Stimulated activated CD4-positive, alpha-beta T cell treated with anti-CD3 and anti-CD28 coated beads, Interleukin-1b, Interleukin-23, amount 100 ng/mL, for 24 hours (primary cell): ENCODE measurements around the gene CCDC60.
A peak's percentile ranks its signal among the peaks of the same experiment; 100 is the strongest.

Experiments
- DNase-seq, 4 experiments: peaks; one replicate each; pipeline ENCODE4 v3.0.0-alpha.2; 2020; ENCODE audit warnings: low read depth in 4 of 4, low spot score in 1 of 4

The CCDC60 gene

GRCh38 chr12:119384340-119384739 is 49.8 kb downstream of the CCDC60 start:
- DNase-seq: no peak

GRCh38 chr12:119385659-119386058 is 51.1 kb downstream of the CCDC60 start:
- DNase-seq: no peak

GRCh38 chr12:119389687-119390086 is 55.2 kb downstream of the CCDC60 start:
- DNase-seq: no peak

- DNase-seq: no peak
Observed at GRCh38 chr12:119391673-119392072, 57.1 kb downstream of the CCDC60 start.

- DNase-seq: no peak
Observed at GRCh38 chr12:119393677-119394076, 59.1 kb downstream of the CCDC60 start.

GRCh38 chr12:119397540-119397939 is 63.0 kb downstream of the CCDC60 start:
- no peak for DNase-seq

- no peak for DNase-seq
Observed at GRCh38 chr12:119398190-119398589, 63.7 kb downstream of the CCDC60 start.

- DNase-seq: no peak
Observed at GRCh38 chr12:119399301-119399700, 64.8 kb downstream of the CCDC60 start.

- DNase-seq: no peak
Observed at GRCh38 chr12:119406308-119406707, 71.8 kb downstream of the CCDC60 start.

- no peak for DNase-seq
Observed at GRCh38 chr12:119406811-119407210, 72.3 kb downstream of the CCDC60 start.

GRCh38 chr12:119409043-119409442 is 74.5 kb downstream of the CCDC60 start:
- no peak for DNase-seq

GRCh38 chr12:119410396-119410795 is 75.9 kb downstream of the CCDC60 start:
- DNase-seq: no peak

GRCh38 chr12:119412306-119412705 is 77.8 kb downstream of the CCDC60 start:
- no peak for DNase-seq

- DNase-seq: peak in 2 of 4 experiments; percentile 4 to 20
Observed at GRCh38 chr12:119412811-119413794, 78.6 kb downstream of the CCDC60 start.

GRCh38 chr12:119415714-119416113 is 81.2 kb downstream of the CCDC60 start:
- DNase-seq: no peak

- DNase-seq: no peak
Observed at GRCh38 chr12:119417440-119417839, 82.9 kb downstream of the CCDC60 start.

GRCh38 chr12:119419381-119419780 is 84.9 kb downstream of the CCDC60 start:
- DNase-seq: no peak

- no peak for DNase-seq
Observed at GRCh38 chr12:119423285-119423684, 88.8 kb downstream of the CCDC60 start.

- no peak for DNase-seq
Observed at GRCh38 chr12:119425623-119426022, 91.1 kb downstream of the CCDC60 start.

- no peak for DNase-seq
Observed at GRCh38 chr12:119431151-119431550, 96.6 kb downstream of the CCDC60 start.

- no peak for DNase-seq
Observed at GRCh38 chr12:119432949-119433348, 98.4 kb downstream of the CCDC60 start.

- DNase-seq: no peak
Observed at GRCh38 chr12:119440803-119441360, 106.4 kb downstream of the CCDC60 start.
